ENCODE results near the gene EIF2S3.
"Not testable (repeated sequence)": the region's sequence is repeated elsewhere in the genome, so short reads cannot be mapped to it uniquely, and the experiment has no call there.

EIF2S3 gene

DNA sequence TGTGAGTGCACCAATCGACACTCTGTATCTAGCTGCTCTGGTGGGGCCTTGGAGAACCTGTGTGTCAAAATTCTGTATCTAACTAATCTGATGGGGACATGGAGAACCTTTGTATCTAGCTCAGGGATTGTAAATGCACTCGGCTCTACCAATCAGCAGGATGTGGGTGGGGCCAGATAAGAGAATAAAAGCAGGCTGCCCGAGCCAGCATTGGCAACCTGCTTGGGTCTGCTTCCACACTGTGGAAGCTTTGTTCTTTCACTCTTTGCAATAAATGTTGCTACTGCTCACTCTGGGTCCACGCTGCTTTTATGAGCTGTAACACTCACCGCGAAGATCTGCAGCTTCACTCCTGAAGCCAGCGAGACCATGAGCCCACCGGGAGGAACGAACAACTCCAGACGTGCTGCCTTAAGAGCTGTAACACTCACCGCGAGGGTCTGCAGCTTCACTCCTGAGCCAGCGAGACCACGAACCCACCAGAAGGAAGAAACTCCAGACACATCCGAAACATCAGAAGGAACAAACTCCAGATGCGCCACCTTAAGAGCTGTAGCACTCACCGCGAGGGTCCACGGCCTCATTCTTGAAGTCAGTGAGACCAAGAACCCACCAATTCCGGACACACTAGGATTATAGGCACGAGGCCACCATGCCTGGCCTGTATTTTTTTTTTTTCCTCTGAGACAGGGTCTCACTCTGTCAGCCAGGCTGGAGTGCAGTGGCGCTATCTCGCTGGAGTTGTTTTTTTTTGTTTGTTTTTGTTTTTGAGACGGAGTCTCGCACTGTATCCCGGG is 4.0 kb upstream of the EIF2S3 start:
- not testable (repeated sequence) for DNase-seq

DNA sequence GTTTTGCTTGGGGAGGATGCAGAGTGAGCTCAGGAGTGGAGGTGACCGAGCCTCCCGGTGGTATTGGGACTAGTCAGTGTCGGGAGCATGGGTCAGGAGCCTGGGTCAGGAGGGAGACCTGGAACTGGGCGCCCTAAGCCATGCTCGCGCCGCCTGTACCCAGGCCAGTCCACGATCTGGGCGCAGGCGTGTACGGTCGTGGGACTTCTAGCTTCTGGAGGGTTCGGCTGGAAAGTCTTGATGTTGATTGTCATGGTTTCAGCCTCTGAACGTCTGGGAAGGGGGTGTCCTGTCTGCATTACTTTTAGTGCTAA is 244 bp downstream of the EIF2S3 start:
- no peak for DNase-seq

DNA sequence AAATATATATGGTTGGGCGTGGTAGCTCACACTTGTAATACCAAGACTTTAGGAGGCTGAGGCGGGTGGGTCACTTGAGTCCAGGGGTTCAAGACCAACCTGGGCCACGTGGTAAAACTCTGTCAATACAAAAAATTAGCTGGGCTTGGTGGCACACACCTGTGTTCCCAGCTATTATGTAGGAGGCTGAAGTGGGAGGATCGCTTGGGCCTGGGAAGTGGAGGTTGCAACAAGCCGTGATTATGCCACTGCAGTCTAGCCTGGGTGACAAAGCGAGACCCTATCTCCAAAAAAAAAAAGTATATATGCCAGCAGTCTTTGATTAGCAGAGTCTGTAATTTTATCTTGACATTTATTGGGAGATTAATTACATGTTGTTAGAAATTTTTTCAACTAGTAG is 8.7 kb downstream of the EIF2S3 start:
- DNase-seq, result no peak

GRCh38 chrX:24069877-24070276 is 15.1 kb downstream of the EIF2S3 start:
- DNase-seq, result no peak

DNA sequence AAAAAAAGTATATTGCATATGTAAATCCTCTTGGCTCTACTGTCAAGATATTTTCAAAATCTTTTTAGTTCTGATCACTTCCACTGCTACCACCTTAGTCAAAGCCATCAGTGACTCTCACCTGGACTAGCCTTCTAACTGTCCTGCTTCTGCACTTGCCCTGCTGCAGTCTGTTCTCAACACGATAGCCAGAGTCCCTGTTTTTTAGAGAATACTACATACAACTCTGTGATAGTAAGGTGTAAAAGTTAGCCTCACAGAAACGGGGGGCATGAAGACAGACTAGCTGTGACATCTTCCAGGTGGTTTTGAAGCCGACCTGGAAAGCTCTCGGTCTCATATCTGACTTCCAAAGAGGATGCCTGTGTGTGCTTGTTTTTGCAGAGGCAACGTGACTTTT is 24.7 kb downstream of the EIF2S3 start:
- no peak for DNase-seq

DNA sequence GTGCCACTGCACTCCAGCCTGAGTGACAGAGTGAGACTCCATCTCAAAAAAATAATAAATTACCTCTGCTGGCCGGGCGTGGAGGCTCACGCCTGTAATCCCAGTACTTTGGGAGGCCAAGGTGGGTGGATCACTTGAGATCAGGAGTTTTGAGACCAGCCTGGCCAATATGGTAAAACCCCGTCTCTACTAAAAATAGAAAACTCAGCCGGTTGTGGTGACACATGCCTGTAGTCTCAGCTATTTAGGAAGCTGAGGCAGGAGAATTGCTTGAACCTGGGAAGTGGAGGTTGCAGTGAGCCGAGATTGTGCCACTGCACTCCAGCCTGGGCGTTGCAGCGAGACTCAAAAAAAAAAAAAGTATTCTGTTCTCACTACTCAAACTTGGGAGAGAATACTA is 25.5 kb downstream of the EIF2S3 start:
- DNase-seq, result peak in 2 of 3 donors; percentile 4 to 10

- no peak for DNase-seq
Measured at GRCh38 chrX:24080704-24081103, 25.9 kb downstream of the EIF2S3 start.

GRCh38 chrX:24081661-24082154 is 27.0 kb downstream of the EIF2S3 start:
- DNase-seq, result peak; percentile 57 to 67 (median 58)

GRCh38 chrX:24082447-24082846 is 27.7 kb downstream of the EIF2S3 start:
- DNase-seq, result no peak

DNA sequence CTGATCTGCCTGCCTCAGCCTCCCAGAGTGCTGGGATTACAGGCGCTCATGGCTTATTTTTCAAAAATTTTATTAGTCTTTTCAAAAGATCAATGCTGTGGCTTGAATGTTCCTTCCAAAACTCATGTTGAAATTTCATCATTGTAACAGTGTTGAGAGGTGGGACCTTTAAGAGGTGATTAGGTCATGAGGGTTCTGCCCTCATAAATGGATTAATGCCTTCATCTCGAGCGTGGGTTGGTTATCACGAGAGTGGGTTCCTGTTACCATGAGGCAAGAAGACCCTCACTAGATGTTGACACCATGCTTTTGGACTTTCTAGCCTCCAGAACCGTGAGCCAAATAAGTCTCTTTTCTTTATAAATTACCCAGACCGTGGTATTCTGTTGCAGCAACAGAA is 30.3 kb downstream of the EIF2S3 start:
- no peak for DNase-seq

- DNase-seq, result no peak
Measured at GRCh38 chrX:24090300-24091200, 35.8 kb downstream of the EIF2S3 start.

DNA sequence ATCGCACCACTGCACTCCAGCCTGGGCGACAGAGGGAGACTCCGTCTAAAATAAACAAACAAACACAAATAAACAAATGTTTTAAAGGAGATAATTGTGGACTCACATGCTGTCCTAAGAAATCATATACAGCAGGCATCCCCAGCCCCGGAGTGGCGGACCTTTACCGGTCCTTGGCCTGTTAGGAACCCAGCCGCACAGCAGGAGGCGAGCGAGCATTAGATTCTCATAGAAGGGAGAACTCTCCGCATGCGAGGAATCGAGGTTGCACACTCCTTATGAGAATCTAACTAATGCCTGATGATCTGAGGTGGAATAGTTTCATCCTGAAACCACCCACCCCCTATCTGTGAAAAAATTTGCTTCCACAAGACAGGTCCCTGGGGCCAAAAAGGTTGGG is 39.0 kb downstream of the EIF2S3 start:
- no peak for DNase-seq

DNA sequence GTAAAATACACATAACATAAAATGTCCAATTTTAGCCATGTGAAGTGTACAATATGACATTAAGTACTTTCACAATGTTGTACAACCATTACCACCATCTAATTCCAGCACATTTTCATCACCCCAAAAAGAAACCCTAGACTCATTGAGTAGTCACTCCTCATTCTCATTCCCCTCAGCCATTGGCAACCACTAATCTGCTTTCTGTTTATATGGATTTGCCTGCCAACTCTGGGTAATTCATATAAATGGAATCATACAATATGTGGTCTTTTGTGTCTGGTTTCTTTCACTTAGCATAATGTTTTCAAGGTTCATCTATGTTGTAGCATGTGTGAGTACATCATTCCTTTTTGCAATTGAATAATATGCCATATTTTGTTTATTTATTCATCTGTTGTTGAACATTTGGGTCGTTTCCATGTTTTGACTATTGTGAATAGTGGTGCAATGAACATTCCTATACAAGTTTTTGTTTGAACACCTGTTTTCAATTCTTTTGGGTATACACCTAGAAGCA is 43.0 kb downstream of the EIF2S3 start:
- DNase-seq, result no peak

DNA sequence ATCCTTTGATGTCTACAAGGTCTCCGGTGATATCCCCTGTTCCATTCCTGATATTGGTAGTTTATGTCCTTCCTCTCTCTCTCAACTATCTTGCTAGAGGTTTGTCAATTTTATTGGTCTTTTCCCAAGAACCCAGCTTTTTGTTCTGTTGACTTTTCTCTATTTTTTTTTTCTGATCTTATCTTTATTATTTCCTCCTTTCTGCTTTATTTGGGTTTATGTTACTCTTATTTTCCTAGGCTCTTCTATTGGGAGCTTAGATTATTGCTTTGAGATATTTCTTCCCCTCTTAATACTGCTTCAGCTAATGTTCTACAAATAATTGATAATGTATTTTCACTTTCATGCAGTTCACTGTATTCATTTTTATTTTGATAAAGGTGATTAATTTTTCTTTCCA is 44.2 kb downstream of the EIF2S3 start:
- DNase-seq, result no peak

DNA sequence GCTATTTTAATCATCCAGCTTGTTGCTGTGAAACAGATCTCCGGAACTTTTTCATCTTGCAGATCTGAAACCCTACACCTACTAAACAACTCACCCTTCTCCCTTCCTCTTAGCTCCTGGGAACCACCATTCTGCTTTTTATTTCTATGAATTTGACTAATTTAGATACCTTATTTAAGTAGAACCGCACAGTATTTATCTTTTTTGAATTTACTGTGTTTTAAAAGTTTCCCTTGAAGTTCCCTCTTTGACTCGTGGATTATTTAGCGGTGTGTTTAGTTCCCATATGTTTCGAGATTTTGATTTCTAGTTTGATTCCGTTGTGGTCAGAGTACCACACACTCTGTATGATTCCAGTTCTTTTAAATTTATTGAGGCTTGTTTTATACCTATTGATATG is 44.6 kb downstream of the EIF2S3 start:
- DNase-seq, result no peak

GRCh38 chrX:24100713-24101112 is 46.0 kb downstream of the EIF2S3 start:
- DNase-seq, result peak in 2 of 3 donors; percentile 2 to 19

DNA sequence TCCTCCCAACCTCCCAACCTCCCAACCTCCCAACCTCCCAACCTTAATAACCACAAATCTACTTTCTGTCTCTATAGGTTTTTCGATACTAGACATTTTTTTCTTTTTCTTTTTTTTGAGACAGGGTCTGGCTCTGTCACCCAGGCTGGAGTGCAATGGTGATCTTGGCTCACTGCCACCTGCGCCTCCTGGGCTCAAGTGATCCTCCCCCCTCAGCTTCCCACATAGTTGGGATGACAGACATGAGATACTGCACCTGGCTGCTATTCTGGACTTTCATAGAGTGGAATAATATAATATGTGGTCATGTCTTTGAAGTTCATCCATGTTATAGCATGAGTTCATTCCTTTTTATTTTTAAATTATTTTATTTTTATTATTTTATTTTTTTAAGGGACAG is 55.3 kb downstream of the EIF2S3 start:
- no peak for DNase-seq

GRCh38 chrX:24113181-24113580 is 58.4 kb downstream of the EIF2S3 start:
- no peak for DNase-seq

DNA sequence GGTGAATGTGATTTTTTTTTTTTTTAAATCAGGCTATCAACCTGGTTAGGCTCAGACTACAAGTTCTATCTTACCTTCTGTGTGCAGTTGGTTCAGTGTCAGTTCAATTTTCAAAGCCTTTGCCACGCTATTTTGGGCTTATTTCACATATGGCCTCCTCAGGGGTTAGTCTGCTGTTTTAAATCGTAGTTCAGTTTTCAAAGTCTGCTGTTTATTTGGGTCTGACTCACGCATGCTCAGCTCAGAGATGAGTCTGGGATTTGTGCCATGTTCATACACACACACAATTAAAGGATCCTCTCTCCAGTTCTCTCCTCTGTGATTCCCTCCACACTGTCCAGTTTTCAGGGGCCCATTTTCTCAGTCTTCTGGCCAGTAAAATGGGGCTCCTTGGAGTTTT is 62.5 kb downstream of the EIF2S3 start:
- DNase-seq, result no peak

GRCh38 chrX:24124244-24124799 is 69.6 kb downstream of the EIF2S3 start:
- DNase-seq, result no peak

GRCh38 chrX:24125028-24125612 is 70.4 kb downstream of the EIF2S3 start:
- DNase-seq, result no peak
